ENCODE measurements around the gene MYO5A. TPM values are rescaled to one million over a fixed set of nuclear protein-coding genes. Genes with fewer than 3 reads are reported as not detected.

The MYO5A gene
- polyA plus RNA-seq, 1 of the 3 experiments (the other 2 are of a cell fraction), result 11.0 TPM

DNA sequence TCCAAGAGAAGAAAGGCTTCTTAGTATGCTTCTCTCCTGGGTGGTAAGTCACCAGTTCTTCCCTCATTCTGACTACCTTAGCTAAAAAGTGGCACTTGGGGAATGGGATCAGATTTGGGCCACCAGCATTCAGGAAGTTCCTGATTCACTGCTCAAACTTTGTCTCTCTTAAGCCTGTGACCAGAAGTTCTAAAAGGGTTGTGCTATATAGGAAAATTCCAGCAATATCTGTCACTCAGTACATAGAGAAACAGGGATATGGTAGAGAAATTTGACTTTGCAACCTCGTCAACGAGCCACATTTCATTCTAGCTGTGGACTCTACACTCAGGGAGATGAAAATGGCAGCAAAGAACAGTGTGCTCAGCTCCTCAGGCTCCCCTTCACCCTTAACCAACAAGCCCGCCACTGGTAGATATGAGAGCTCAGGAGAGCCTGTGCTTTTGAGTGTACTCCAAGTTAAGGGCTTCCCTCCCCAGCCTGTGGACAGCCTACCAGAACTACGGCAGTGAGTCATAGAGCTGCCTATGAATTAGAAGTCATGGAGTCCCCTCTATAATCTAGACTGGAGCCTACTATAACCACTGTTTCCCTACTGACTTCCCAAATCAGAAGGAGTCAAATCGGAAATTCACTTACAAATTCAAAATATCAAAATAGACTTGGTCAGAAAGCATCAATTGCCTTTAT is 180.5 kb downstream of the MYO5A start (continued):
- TF ChIP-seq, protein P1, sequence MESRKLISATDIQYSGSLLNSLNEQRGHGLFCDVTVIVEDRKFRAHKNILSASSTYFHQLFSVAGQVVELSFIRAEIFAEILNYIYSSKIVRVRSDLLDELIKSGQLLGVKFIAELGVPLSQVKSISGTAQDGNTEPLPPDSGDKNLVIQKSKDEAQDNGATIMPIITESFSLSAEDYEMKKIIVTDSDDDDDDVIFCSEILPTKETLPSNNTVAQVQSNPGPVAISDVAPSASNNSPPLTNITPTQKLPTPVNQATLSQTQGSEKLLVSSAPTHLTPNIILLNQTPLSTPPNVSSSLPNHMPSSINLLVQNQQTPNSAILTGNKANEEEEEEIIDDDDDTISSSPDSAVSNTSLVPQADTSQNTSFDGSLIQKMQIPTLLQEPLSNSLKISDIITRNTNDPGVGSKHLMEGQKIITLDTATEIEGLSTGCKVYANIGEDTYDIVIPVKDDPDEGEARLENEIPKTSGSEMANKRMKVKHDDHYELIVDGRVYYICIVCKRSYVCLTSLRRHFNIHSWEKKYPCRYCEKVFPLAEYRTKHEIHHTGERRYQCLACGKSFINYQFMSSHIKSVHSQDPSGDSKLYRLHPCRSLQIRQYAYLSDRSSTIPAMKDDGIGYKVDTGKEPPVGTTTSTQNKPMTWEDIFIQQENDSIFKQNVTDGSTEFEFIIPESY (IDR thresholded peaks at IDR 0.05; ENCODE audit: borderline replicate concordance, low read depth), result no peak
- TF ChIP-seq, protein P2, sequence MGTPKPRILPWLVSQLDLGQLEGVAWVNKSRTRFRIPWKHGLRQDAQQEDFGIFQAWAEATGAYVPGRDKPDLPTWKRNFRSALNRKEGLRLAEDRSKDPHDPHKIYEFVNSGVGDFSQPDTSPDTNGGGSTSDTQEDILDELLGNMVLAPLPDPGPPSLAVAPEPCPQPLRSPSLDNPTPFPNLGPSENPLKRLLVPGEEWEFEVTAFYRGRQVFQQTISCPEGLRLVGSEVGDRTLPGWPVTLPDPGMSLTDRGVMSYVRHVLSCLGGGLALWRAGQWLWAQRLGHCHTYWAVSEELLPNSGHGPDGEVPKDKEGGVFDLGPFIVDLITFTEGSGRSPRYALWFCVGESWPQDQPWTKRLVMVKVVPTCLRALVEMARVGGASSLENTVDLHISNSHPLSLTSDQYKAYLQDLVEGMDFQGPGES (IDR thresholded peaks at IDR 0.05; ENCODE audit: low read depth, low read length), result no peak

DNA sequence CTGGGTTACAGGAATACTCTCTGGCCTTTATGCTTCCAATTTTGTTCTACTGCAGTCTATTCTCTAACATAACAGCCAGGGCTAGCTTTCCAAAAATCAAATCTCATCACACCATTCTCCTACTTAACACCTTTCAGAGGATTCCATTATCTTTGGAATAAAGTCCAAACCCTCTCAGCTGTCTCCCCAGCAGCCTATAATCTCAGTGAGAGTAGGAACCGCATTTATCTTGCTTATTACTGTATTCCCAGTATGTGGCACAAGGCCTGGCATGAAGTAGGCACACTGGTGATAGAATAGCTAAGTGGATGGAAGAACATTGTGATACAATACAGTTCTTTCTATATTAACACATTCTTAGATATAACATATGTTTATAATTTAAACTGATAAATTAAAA is 184.1 kb downstream of the MYO5A start:
- TF ChIP-seq RCOR1 (IDR thresholded peaks at IDR 0.05; ENCODE audit: low read length) (no peak), EZH2phosphoT487 (IDR thresholded peaks at IDR 0.05; ENCODE audit: borderline replicate concordance, low read depth) (no peak), FOXJ3 (CRISPR knock-in tag; IDR thresholded peaks at IDR 0.05) (no peak), FOSL2 (IDR thresholded peaks at IDR 0.05; ENCODE audit: borderline replicate concordance, low read depth) (no peak), SIN3A (IDR thresholded peaks at IDR 0.05; ENCODE audit: borderline replicate concordance, low read depth, low read length) (no peak)
- TF ChIP-seq, protein P3, sequence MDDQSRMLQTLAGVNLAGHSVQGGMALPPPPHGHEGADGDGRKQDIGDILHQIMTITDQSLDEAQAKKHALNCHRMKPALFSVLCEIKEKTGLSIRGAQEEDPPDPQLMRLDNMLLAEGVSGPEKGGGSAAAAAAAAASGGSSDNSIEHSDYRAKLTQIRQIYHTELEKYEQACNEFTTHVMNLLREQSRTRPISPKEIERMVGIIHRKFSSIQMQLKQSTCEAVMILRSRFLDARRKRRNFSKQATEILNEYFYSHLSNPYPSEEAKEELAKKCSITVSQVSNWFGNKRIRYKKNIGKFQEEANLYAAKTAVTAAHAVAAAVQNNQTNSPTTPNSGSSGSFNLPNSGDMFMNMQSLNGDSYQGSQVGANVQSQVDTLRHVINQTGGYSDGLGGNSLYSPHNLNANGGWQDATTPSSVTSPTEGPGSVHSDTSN (IDR thresholded peaks at IDR 0.05), result no peak
- TF ChIP-seq, protein P4, sequence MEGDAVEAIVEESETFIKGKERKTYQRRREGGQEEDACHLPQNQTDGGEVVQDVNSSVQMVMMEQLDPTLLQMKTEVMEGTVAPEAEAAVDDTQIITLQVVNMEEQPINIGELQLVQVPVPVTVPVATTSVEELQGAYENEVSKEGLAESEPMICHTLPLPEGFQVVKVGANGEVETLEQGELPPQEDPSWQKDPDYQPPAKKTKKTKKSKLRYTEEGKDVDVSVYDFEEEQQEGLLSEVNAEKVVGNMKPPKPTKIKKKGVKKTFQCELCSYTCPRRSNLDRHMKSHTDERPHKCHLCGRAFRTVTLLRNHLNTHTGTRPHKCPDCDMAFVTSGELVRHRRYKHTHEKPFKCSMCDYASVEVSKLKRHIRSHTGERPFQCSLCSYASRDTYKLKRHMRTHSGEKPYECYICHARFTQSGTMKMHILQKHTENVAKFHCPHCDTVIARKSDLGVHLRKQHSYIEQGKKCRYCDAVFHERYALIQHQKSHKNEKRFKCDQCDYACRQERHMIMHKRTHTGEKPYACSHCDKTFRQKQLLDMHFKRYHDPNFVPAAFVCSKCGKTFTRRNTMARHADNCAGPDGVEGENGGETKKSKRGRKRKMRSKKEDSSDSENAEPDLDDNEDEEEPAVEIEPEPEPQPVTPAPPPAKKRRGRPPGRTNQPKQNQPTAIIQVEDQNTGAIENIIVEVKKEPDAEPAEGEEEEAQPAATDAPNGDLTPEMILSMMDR (IDR thresholded peaks at IDR 0.05), result no peak
- Histone ChIP-seq H3K9me2 (no peaks in the 10 kb centered on the region; the same call in 1 of the 2 replicates), H3K4me1 (ENCODE audit: control insufficient read depth in 1 of 2, insufficient read depth in 2 of 2, low read depth in 1 of 2, low read length in 1 of 2) (no peaks in the 10 kb centered on the region; a peak in 1 of 4 replicates), H3K9ac (no peak overlapping the region), H3K9me3 (no peaks in the 10 kb centered on the region), H3K4me3 (ENCODE audit: low read depth in 2 of 2, low read length in 1 of 2) (no peak overlapping the region), H3K36me3 (replicated peaks in 1 of 2; ENCODE audit: control insufficient read depth in 1 of 2, insufficient read depth in 2 of 2, low read length in 1 of 2) (peaks cover 3 to 21% of the 10 kb centered on the region in 2 experiments), H4K20me1 (ENCODE audit: insufficient read depth) (no peaks in the 10 kb centered on the region), H3K27ac (ENCODE audit: low read depth in 2 of 2, low read length in 1 of 2) (no peak overlapping the region), H3K4me2 (no peak overlapping the region), H3K27me3 (ENCODE audit: insufficient read depth) (no peaks in the 10 kb centered on the region), H3K79me2 (ENCODE audit: insufficient read depth) (no peaks in the 10 kb centered on the region), H2AFZ (ENCODE audit: low read depth) (no peak overlapping the region), H3F3A (replicated peaks; ENCODE audit: insufficient read depth) (peaks cover 7% of the 10 kb centered on the region)
- DNase-seq, result no peak
- 100% methylated on average over 1 of the region's 1 CpG for WGBS (ENCODE audit: low lambda C conversion rate)
- POLR2A ChIA-PET, result no interaction called here
- CTCF ChIA-PET, result interaction anchor here (0.9 kb wide), 1 partner anchor 13 kb away, joined by 3 read pairs; no protein-coding TSS in a partner anchor

Measured in SK-N-SH (cell line).